GM21528 (cell line): Measurements from ENCODE around the gene RNASE7.

Source experiments
- ATAC-seq: cut with Tn5 transposase; IDR thresholded peaks from one replicate; pipeline ENCODE4 v1.9.1; 2021; ENCODE audit warnings: mild to moderate bottlenecking, moderate library complexity; ENCODE audit not compliant: unreplicated experiment, low FRiP score

Gene RNASE7

GRCh38 chr14:21066882-21067502, 24.8 kb downstream of the RNASE7 start:
- ATAC-seq = no peak

- no peak for ATAC-seq
Measured at GRCh38 chr14:21068521-21069387, 26.6 kb downstream of the RNASE7 start.

- no peak for ATAC-seq
Measured at GRCh38 chr14:21069388-21070082, 27.4 kb downstream of the RNASE7 start.

- ATAC-seq = no peak
Measured at GRCh38 chr14:21070083-21070609, 28.0 kb downstream of the RNASE7 start, which contains the start of gene ARHGEF40. Gene ARHGEF40 (plus strand): TSS chr14:21070304. CDS start chr14:21070397, 93 bp downstream.

GRCh38 chr14:21070610-21071224, 28.6 kb downstream of the RNASE7 start:
- ATAC-seq = no peak

- peak; percentile 75 for ATAC-seq
Measured at GRCh38 chr14:21071225-21072030, 29.3 kb downstream of the RNASE7 start.

GRCh38 chr14:21072031-21072473, 29.9 kb downstream of the RNASE7 start:
- ATAC-seq = no peak

GRCh38 chr14:21072781-21073339, 30.7 kb downstream of the RNASE7 start:
- ATAC-seq = no peak

GRCh38 chr14:21073921-21074320, 31.8 kb downstream of the RNASE7 start:
- no peak for ATAC-seq

GRCh38 chr14:21074398-21075272, 32.5 kb downstream of the RNASE7 start:
- no peak for ATAC-seq

- no peak for ATAC-seq
Measured at GRCh38 chr14:21075719-21076437, 33.7 kb downstream of the RNASE7 start.

- no peak for ATAC-seq
Measured at GRCh38 chr14:21077672-21078071, 35.5 kb downstream of the RNASE7 start.

GRCh38 chr14:21078287-21078686, 36.1 kb downstream of the RNASE7 start:
- no peak for ATAC-seq

- ATAC-seq = no peak
Measured at GRCh38 chr14:21078726-21079125, 36.6 kb downstream of the RNASE7 start.

- no peak for ATAC-seq
Measured at GRCh38 chr14:21081521-21082142, 39.5 kb downstream of the RNASE7 start.

GRCh38 chr14:21083565-21084325, 41.6 kb downstream of the RNASE7 start:
- ATAC-seq = no peak

- ATAC-seq = no peak
Measured at GRCh38 chr14:21084396-21084795, 42.2 kb downstream of the RNASE7 start.
